AG09319 (cell line): ENCODE data around the gene NMU.
"Not testable (repeated sequence)": the region's sequence is repeated elsewhere in the genome, so short reads cannot be mapped to it uniquely, and the experiment has no call there.

Experiments used
- DNase-seq: peaks from one replicate; pipeline ENCODE4 v3.0.0-alpha.2; 2010; ENCODE audit warnings: low read depth; ENCODE audit errors: extremely low read depth
- TF ChIP-seq, protein P1 (sequence below): IDR thresholded peaks from 2 replicates; pipeline ENCODE4 v1.5.1; 2011; ENCODE audit warnings: low read depth, mild to moderate bottlenecking, inconsistent platforms, low read length, moderate library complexity

Gene NMU

GRCh38 chr4:55592014-55592413 lies 44.1 kb downstream of the NMU start, which contains the start of gene PDCL2:
Gene PDCL2, minus strand, starts transcription at chr4:55592245. Its CDS starts 136 bp downstream, at chr4:55592109.
- no peak for DNase-seq
- TF ChIP-seq, protein P1, sequence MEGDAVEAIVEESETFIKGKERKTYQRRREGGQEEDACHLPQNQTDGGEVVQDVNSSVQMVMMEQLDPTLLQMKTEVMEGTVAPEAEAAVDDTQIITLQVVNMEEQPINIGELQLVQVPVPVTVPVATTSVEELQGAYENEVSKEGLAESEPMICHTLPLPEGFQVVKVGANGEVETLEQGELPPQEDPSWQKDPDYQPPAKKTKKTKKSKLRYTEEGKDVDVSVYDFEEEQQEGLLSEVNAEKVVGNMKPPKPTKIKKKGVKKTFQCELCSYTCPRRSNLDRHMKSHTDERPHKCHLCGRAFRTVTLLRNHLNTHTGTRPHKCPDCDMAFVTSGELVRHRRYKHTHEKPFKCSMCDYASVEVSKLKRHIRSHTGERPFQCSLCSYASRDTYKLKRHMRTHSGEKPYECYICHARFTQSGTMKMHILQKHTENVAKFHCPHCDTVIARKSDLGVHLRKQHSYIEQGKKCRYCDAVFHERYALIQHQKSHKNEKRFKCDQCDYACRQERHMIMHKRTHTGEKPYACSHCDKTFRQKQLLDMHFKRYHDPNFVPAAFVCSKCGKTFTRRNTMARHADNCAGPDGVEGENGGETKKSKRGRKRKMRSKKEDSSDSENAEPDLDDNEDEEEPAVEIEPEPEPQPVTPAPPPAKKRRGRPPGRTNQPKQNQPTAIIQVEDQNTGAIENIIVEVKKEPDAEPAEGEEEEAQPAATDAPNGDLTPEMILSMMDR = no peak

DNA sequence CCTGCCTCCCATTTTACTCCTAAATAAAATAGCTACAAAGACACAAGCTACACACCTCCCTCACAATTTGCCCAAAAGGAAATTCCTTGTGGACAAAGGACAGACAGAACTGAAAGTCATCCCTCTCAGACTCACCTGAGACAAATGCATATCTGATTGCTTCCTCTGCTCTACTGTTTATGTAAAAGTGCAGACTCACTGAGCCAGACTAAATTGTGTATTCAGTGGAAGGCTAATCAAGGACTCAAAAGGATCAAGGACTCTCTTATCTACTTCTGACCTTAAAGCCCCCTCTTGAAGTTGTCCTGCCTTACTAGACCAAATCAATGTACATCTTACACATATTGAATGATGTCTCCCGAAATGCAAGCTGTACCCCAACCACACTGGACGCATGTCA lies 47.9 kb downstream of the NMU start:
- TF ChIP-seq, protein P1 = no peak
- no peak for DNase-seq

GRCh38 chr4:55582773-55583172 lies 53.3 kb downstream of the NMU start:
- not testable (repeated sequence) for DNase-seq

- TF ChIP-seq, protein P1 = no peak
- no peak for DNase-seq
Measured at GRCh38 chr4:55578341-55579010, 57.6 kb downstream of the NMU start.

DNA sequence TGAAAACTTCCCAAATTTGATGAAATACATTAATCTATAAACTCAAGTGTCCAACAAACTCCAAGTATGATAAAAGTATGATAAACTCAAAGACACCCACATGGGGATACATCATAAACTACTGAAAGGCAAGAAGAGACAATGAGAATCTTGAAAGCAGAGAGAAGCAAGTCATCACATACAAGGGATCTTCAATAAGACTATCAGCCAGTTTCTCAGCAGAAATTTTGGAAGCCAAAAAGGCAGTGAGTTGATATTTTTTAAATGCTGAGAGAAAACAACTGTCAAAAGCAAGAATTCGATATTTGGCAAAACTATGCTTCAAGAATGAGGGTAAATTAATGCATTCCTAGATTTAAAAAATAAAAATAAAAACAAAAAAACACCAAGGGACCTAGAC lies 60.6 kb downstream of the NMU start:
- no peak for DNase-seq
- TF ChIP-seq, protein P1 = no peak

- no peak for DNase-seq
Measured at GRCh38 chr4:55574252-55574651, 61.8 kb downstream of the NMU start.

DNA sequence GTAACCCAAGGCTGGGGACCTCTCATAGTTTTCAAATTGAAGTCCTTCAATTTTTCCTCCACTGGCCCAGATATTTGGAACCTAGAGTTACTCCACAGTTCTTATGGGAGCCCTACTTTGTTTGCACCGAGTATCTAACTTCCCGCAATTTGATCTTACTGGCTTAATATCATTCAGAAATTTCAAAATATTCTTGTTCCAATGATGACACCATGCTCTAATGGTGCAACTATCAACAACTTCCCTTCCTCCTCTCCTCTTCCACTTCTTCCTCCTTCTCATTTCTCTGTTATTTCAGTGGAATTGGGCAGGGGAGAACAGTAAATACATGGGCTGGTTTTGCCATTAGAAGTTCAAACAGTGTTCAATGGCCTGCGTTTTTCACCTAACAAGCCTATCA lies 64.3 kb downstream of the NMU start:
- DNase-seq = no peak
- TF ChIP-seq, protein P1 = no peak

More at GRCh38 chr4:55574252-55574651, 61.8 kb downstream of the NMU start:
- TF ChIP-seq, protein P1 = no peak
